CD14-positive monocyte (primary cell): ENCODE measurements around the gene SLU7. TPM values are rescaled to one million over a fixed set of nuclear protein-coding genes. Genes with fewer than 3 reads are reported as not detected.

Experiments
- DNase-seq, 3 donors: peaks; one replicate each; pipeline ENCODE4 v3.0.0-alpha.2; 2011 to 2022
- H2AFZ ChIP-seq: 2 replicates; pipeline ENCODE4 v1.6.0; 2012; ENCODE audit warnings: mild to moderate bottlenecking, low read depth, low read length, inconsistent platforms; ENCODE audit not compliant: insufficient read depth, poor library complexity, severe bottlenecking
- H3K27ac ChIP-seq, 2 donors: 1 replicate in 1 of 2; 2 replicates in 1 of 2; pipeline ENCODE4 v1.5.1; 2012 to 2013; ENCODE audit warnings: low read length in 2 of 2, control low read depth in 1 of 2, inconsistent platforms in 1 of 2, low read depth in 1 of 2, mild to moderate bottlenecking in 1 of 2
- H3K27me3 ChIP-seq, 2 donors: one replicate each; pipeline versions ENCODE4 v1.6.0 to v1.6.1; 2011 to 2013; ENCODE audit warnings: low read length in 2 of 2; ENCODE audit not compliant: control insufficient read depth in 2 of 2, insufficient read depth in 2 of 2
- H3K36me3 ChIP-seq, 2 donors: replicated peaks in 1 of 2; 1 replicate in 1 of 2; 2 replicates in 1 of 2; pipeline versions ENCODE4 v1.5.1 to v1.6.1; 2012 to 2013; ENCODE audit warnings: low read length in 2 of 2, control low read depth in 1 of 2, inconsistent platforms in 1 of 2, mild to moderate bottlenecking in 1 of 2; ENCODE audit not compliant: insufficient read depth in 2 of 2, control insufficient read depth in 1 of 2
- H3K4me1 ChIP-seq, 2 donors: 1 replicate in 1 of 2; 2 replicates in 1 of 2; pipeline versions ENCODE4 v1.5.1 to v1.6.1; 2012 to 2013; ENCODE audit warnings: low read length in 2 of 2, control low read depth in 1 of 2, inconsistent platforms in 1 of 2, mild to moderate bottlenecking in 1 of 2, moderate library complexity in 1 of 2; ENCODE audit not compliant: insufficient read depth in 2 of 2, control insufficient read depth in 1 of 2
- H3K4me2 ChIP-seq: replicated peaks from 2 replicates; pipeline ENCODE3; 2012; ENCODE audit warnings: low read length, moderate library complexity, mild to moderate bottlenecking; ENCODE audit not compliant: poor library complexity, severe bottlenecking; ENCODE audit errors: extremely low read depth
- H3K4me3 ChIP-seq, 3 experiments: fragments of 200-600 bp in 1 of 3; sonication (generic) in 1 of 3; replicated peaks in 1 of 3; 1 replicate in 2 of 3; 2 replicates in 1 of 3; pipeline ENCODE4 v1.5.1; 2011 to 2013; ENCODE audit warnings: low read length in 3 of 3, mild to moderate bottlenecking in 3 of 3, control low read depth in 2 of 3, low read depth in 2 of 3, inconsistent platforms in 1 of 3, moderate library complexity in 1 of 3
- H3K79me2 ChIP-seq: 2 replicates; pipeline ENCODE4 v1.6.0; 2012; ENCODE audit warnings: mild to moderate bottlenecking, control low read depth, inconsistent platforms, low read length, moderate library complexity; ENCODE audit not compliant: insufficient read depth
- H3K9ac ChIP-seq: 2 replicates; pipeline ENCODE4 v1.6.0; 2017; ENCODE audit warnings: low read length, mild to moderate bottlenecking; ENCODE audit not compliant: insufficient read depth, poor library complexity, severe bottlenecking
- H3K9me3 ChIP-seq, 2 donors: replicated peaks in 1 of 2; 1 replicate in 1 of 2; 2 replicates in 1 of 2; pipeline versions ENCODE4 v1.5.1 to v1.6.1; 2012 to 2013; ENCODE audit warnings: low read length in 2 of 2, control low read depth in 1 of 2; ENCODE audit not compliant: control insufficient read depth in 1 of 2, insufficient read depth in 1 of 2
- H4K20me1 ChIP-seq: 2 replicates; pipeline ENCODE4 v1.6.0; 2012; ENCODE audit warnings: mild to moderate bottlenecking, low read length, control low read depth, moderate library complexity; ENCODE audit not compliant: insufficient read depth
- H3K27ac Mint-ChIP-seq, 7 donors: one replicate each; pipeline ENCODE4 v1.8.0; 2020; ENCODE audit warnings: mild to moderate bottlenecking in 7 of 7, mixed read lengths in 7 of 7, moderate library complexity in 6 of 7, inconsistent platforms in 2 of 7
- H3K27me3 Mint-ChIP-seq, 3 donors: one replicate each; pipeline ENCODE4 v1.8.0; 2021 to 2022; ENCODE audit warnings: low read depth in 3 of 3, mild to moderate bottlenecking in 3 of 3, mixed read lengths in 3 of 3, moderate library complexity in 3 of 3, inconsistent platforms in 1 of 3
- H3K36me3 Mint-ChIP-seq, 2 donors: one replicate each; pipeline ENCODE4 v1.8.0; 2020; ENCODE audit warnings: mixed read lengths in 2 of 2, inconsistent platforms in 1 of 2, mild to moderate bottlenecking in 1 of 2
- H3K4me1 Mint-ChIP-seq: one replicate; pipeline ENCODE4 v1.8.0; 2020; ENCODE audit warnings: mild to moderate bottlenecking, mixed read lengths
- H3K4me3 Mint-ChIP-seq, 2 donors: one replicate each; pipeline ENCODE4 v1.8.0; 2020; ENCODE audit warnings: mild to moderate bottlenecking in 2 of 2, mixed read lengths in 2 of 2, moderate library complexity in 1 of 2
- H3K9me3 Mint-ChIP-seq, 7 donors: one replicate each; pipeline ENCODE4 v1.8.0; 2020 to 2022; ENCODE audit warnings: mixed read lengths in 7 of 7, mild to moderate bottlenecking in 6 of 7, moderate library complexity in 6 of 7, inconsistent platforms in 2 of 7
- WGBS: methylation state at CpG from one replicate; pipeline ENCODE4 v1.1.5; 2013; ENCODE audit warnings: missing lambda C conversion rate; ENCODE audit not compliant: insufficient coverage; 5-methylcytosine and 5-hydroxymethylcytosine counted together
- intact Hi-C, 2 donors: fragments of 100-400 bp; cut with micrococcal nuclease; formaldehyde crosslinking; loops; one replicate each; pipeline versions ENCODE4 v1.15.0 to v1.15.1; 2023
- polyA plus RNA-seq, 3 donors: library from polyadenylated mRNA; depleted of rRNA in 1 of 3; unstranded in 2 of 3; stranded (reverse) in 1 of 3; fragments of 300-500 nt in 2 of 3; fragments of >200 nt in 1 of 3; fragmentation: Illumina TruSeq in 2 of 3; gene quantifications; 1 replicate in 2 of 3; 2 replicates in 1 of 3; pipeline ENCODE4 v1.2.3, GENCODE V29; 2012 to 2021
- TF ChIP-seq, protein P1 (sequence below): fragments of 200-600 bp; IDR thresholded peaks from one replicate; pipeline ENCODE4 v1.8.0; 2022; ENCODE audit warnings: antibody characterized with exemption, mild to moderate bottlenecking

SLU7 gene
- polyA plus RNA-seq, 3 donors = 38.4 to 61.6 (median 42.3) TPM

DNA sequence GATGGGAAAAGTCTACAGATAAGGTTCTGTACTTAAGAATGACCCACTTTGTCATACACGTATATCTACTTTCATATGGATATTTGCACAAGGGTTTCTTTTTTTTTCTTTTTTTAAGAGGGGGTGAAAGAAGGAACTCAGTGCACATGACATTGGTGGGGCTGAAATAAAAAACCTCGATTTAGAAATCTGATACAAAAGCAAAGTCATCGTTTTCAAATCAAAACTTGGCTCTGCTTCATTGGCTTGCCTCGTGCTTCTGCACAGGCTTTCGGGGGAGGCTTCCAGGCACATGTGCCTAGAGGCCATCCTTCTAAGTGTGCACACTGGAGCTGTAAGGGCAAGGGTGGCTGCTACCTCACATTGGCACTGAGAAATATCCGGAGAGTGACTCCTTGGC is 33.9 kb upstream of the SLU7 start:
- H3K9ac ChIP-seq = no peak overlapping the region
- no peaks in the 10 kb centered on the region for H4K20me1 ChIP-seq
- no peak overlapping the region for H3K4me3 ChIP-seq
- peak in 1 of 3 donors; percentile 26 for DNase-seq
- peak overlapping the region; percentile 18 for H2AFZ ChIP-seq
- H3K27ac ChIP-seq = no peak overlapping the region
- H3K36me3 ChIP-seq = no peaks in the 10 kb centered on the region
- H3K79me2 ChIP-seq = no peaks in the 10 kb centered on the region
- H3K9me3 ChIP-seq = no peaks in the 10 kb centered on the region
- Mint-ChIP-seq H3K4me1 (peaks cover 14% of the 10 kb centered on the region), H3K9me3 (peaks cover 0 to 5% (median 0%) of the 10 kb centered on the region in 7 donors), H3K27ac (peak overlapping the region in 1 of 7 donors; percentile 2), H3K36me3 (no peaks in the 10 kb centered on the region), H3K27me3 (peaks cover 3 to 14% (median 6%) of the 10 kb centered on the region in 3 donors), H3K4me3 (peak overlapping the region in 1 of 2 donors; percentile 59)
- 26% methylated on average over 4 of the region's 6 CpGs for WGBS
- intact Hi-C loops = no loop called here
- no peak overlapping the region for H3K4me2 ChIP-seq
- H3K27me3 ChIP-seq = no peaks in the 10 kb centered on the region
- H3K4me1 ChIP-seq = peaks cover 8 to 13% of the 10 kb centered on the region in 2 donors
- TF ChIP-seq, protein P1, sequence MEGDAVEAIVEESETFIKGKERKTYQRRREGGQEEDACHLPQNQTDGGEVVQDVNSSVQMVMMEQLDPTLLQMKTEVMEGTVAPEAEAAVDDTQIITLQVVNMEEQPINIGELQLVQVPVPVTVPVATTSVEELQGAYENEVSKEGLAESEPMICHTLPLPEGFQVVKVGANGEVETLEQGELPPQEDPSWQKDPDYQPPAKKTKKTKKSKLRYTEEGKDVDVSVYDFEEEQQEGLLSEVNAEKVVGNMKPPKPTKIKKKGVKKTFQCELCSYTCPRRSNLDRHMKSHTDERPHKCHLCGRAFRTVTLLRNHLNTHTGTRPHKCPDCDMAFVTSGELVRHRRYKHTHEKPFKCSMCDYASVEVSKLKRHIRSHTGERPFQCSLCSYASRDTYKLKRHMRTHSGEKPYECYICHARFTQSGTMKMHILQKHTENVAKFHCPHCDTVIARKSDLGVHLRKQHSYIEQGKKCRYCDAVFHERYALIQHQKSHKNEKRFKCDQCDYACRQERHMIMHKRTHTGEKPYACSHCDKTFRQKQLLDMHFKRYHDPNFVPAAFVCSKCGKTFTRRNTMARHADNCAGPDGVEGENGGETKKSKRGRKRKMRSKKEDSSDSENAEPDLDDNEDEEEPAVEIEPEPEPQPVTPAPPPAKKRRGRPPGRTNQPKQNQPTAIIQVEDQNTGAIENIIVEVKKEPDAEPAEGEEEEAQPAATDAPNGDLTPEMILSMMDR = no peak

DNA sequence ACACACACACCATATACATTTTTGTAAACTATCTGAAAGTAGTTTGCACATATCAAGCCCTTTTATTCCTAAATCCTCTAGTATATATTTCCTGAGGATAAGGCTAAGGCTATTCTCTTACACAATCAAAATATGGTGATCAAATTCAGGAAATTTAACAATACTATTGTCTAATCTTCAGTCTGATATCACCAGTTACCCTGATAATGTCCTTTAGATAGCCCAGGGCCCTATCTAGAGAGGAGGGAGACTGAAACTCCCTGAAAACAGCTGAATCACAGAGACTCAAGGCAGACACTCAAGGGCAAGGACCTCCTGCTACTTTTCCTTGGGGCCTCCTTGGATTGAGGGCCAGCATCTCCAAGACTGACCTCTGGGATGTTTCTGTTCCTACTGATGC is 33.2 kb upstream of the SLU7 start:
- Histone ChIP-seq H3K4me2 (no peak overlapping the region), H3K27me3 (no peaks in the 10 kb centered on the region), H3K9ac (no peak overlapping the region), H3K4me3 (no peak overlapping the region), H3K36me3 (no peaks in the 10 kb centered on the region), H2AFZ (no peak overlapping the region), H3K27ac (no peak overlapping the region), H4K20me1 (no peaks in the 10 kb centered on the region), H3K9me3 (no peaks in the 10 kb centered on the region), H3K4me1 (peaks cover 8 to 13% of the 10 kb centered on the region in 2 donors), H3K79me2 (no peaks in the 10 kb centered on the region)
- DNase-seq = no peak
- peaks cover 3 to 14% (median 6%) of the 10 kb centered on the region in 3 donors for H3K27me3 Mint-ChIP-seq
- intact Hi-C loops = no loop called here
- H3K4me1 Mint-ChIP-seq = peaks cover 14% of the 10 kb centered on the region
- TF ChIP-seq, protein P1 = no peak
- H3K4me3 Mint-ChIP-seq = no peak overlapping the region
- H3K9me3 Mint-ChIP-seq = peaks cover 0 to 5% (median 0%) of the 10 kb centered on the region in 7 donors
- no peaks in the 10 kb centered on the region for H3K36me3 Mint-ChIP-seq
- peak overlapping the region in 1 of 7 donors; percentile 61 for H3K27ac Mint-ChIP-seq
